Upper lobe of right lung (tissue), 1 donor: ENCODE data around the gene TTI1. TPM values are rescaled to one million over a fixed set of nuclear protein-coding genes. Genes with fewer than 3 reads are reported as not detected.
A peak's percentile ranks its signal among the peaks of the same experiment; 100 is the strongest.

Source experiments
- ATAC-seq: fragments of 200-7000 bp; cut with Tn5 transposase; one replicate; pipeline ENCODE4 v1.9.1; 2020; ENCODE audit warnings: mild to moderate bottlenecking, moderate library complexity
- DNase-seq: peaks from one replicate; pipeline ENCODE4 v3.0.0-alpha.2; 2020
- H3K27ac ChIP-seq: fragments of 200-600 bp; one replicate; pipeline ENCODE4 v1.8.0; 2022
- H3K27me3 ChIP-seq: fragments of 200-600 bp; one replicate; pipeline ENCODE4 v1.8.0; 2022; ENCODE audit warnings: mild to moderate bottlenecking
- H3K36me3 ChIP-seq: fragments of 200-600 bp; one replicate; pipeline ENCODE4 v1.8.0; 2022
- H3K4me1 ChIP-seq: fragments of 200-600 bp; one replicate; pipeline ENCODE4 v1.8.0; 2022
- H3K4me3 ChIP-seq: fragments of 200-600 bp; one replicate; pipeline ENCODE4 v1.8.0; 2022; ENCODE audit warnings: mild to moderate bottlenecking
- H3K9me3 ChIP-seq: fragments of 200-600 bp; one replicate; pipeline ENCODE4 v1.8.0; 2022
- intact Hi-C: fragments of 100-400 bp; cut with DNase I; formaldehyde crosslinking; loops from one replicate; pipeline ENCODE4 v1.11.0; 2022
- total RNA-seq: library from RNA; stranded (reverse); fragmentation: NEBNext Ultra II Directional; extraction: Animal tissue kit (Norgen Biotek cat#: 25700); gene quantifications from one replicate; pipeline ENCODE4 v1.2.1, GENCODE V29; 2021
- TF ChIP-seq, protein P1 (sequence below): fragments of 200-600 bp; IDR thresholded peaks from one replicate; pipeline ENCODE4 v1.8.0; 2022; ENCODE audit warnings: antibody characterized with exemption
- donor health status: DM: no; HTN: yes; CAD: no; lungs with severe emphysema.

TTI1 gene
- total RNA-seq, 1 donor from 2014 or later, result 16.3 TPM

DNA sequence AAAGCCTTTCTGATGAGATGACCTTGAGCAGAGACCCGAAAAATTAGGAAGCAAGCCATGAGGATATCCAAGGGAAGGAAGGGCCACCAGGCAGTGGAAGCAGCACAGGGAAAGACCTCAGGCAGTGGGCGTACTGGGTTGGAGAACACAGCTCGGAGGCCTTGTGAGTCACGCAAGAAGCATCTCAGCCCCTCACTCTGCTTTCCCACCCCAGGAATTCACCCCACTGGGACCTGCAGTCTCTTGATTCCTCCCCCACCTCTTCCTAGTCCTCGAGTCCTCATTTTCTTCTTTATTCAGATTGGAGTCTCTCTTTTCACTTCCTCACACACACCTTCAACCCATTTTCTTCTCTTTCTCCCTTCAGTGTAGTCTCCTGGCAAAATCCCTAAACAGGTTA, 27.3 kb upstream of the TTI1 start:
- peaks cover 83% of the 10 kb centered on the region for H3K36me3 ChIP-seq
- H3K4me1 ChIP-seq, result peaks cover 3% of the 10 kb centered on the region
- ATAC-seq (no peak), DNase-seq (no peak)
- intact Hi-C loops, result loop anchor here (5.0 kb wide), 1 partner anchor 157 kb away; no protein-coding TSS in a partner anchor
- H3K9me3 ChIP-seq, result no peaks in the 10 kb centered on the region
- no peak overlapping the region for H3K27ac ChIP-seq
- H3K4me3 ChIP-seq, result no peak overlapping the region
- TF ChIP-seq, protein P1, sequence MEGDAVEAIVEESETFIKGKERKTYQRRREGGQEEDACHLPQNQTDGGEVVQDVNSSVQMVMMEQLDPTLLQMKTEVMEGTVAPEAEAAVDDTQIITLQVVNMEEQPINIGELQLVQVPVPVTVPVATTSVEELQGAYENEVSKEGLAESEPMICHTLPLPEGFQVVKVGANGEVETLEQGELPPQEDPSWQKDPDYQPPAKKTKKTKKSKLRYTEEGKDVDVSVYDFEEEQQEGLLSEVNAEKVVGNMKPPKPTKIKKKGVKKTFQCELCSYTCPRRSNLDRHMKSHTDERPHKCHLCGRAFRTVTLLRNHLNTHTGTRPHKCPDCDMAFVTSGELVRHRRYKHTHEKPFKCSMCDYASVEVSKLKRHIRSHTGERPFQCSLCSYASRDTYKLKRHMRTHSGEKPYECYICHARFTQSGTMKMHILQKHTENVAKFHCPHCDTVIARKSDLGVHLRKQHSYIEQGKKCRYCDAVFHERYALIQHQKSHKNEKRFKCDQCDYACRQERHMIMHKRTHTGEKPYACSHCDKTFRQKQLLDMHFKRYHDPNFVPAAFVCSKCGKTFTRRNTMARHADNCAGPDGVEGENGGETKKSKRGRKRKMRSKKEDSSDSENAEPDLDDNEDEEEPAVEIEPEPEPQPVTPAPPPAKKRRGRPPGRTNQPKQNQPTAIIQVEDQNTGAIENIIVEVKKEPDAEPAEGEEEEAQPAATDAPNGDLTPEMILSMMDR, result no peak
- H3K27me3 ChIP-seq, result no peaks in the 10 kb centered on the region

DNA sequence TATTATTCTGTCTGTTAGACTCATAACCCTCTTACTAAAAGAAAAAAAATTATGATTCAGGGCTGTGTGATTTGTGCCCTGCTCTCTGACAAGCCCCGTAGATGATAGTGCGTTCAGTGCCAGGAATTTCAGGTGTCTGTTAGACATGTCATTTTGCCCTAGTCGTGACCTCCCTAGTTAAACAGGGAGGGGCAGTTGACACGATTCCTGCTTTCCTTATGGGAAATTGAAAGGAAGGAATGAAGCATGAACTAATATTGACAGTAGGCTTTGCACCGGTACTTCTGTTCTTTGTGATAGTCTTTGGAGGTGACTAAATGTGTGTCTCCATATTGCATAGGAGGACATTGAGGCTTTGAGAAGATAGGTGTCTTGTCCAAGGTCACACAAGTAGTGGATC, 26.6 kb upstream of the TTI1 start:
- no peak for ATAC-seq
- no peak overlapping the region for H3K27ac ChIP-seq
- DNase-seq, result no peak
- no peaks in the 10 kb centered on the region for H3K27me3 ChIP-seq
- TF ChIP-seq, protein P1, result no peak
- H3K4me3 ChIP-seq, result no peak overlapping the region
- H3K4me1 ChIP-seq, result peaks cover 6% of the 10 kb centered on the region
- H3K9me3 ChIP-seq, result no peaks in the 10 kb centered on the region
- intact Hi-C loops, result loop anchor here (5.0 kb wide), 1 partner anchor 157 kb away; no protein-coding TSS in a partner anchor
- peaks cover 78% of the 10 kb centered on the region for H3K36me3 ChIP-seq

DNA sequence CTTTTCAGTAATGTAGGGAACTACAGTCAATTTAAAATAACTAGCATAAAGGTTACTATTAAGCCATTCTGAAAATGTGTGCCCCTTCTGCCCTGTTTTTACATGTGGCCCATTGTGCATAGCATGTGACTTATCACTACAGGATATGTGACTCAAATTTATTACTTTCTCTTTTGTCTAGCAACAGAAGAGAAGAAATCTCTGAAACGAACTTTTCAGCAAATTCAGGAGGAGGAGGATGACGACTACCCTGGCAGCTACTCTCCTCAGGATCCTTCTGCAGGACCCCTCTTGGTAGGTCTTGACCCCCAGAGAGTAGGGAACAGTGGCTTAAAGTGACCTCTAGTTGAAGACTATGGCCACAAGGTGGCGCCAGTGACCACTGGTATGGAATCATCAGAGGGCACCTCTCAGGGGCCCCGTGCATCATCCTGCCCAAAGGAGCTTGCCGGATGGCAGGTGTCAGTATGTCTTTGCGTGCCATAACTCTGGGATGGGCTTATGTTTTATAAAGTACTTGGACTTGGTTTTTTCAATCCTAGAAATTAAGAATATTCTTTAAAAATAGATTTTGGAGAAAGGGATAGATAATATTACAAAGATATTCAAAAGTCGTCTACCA, 24.2 kb upstream of the TTI1 start:
- Histone ChIP-seq H3K4me3 (no peak overlapping the region), H3K36me3 (peaks cover 61% of the 10 kb centered on the region), H3K27ac (no peak overlapping the region), H3K9me3 (no peaks in the 10 kb centered on the region), H3K4me1 (peaks cover 17% of the 10 kb centered on the region), H3K27me3 (no peaks in the 10 kb centered on the region)
- TF ChIP-seq, protein P1, result peak; percentile 94
- intact Hi-C loops, result no loop called here
- ATAC-seq (peak; percentile 94), DNase-seq (peak; percentile 87)

DNA sequence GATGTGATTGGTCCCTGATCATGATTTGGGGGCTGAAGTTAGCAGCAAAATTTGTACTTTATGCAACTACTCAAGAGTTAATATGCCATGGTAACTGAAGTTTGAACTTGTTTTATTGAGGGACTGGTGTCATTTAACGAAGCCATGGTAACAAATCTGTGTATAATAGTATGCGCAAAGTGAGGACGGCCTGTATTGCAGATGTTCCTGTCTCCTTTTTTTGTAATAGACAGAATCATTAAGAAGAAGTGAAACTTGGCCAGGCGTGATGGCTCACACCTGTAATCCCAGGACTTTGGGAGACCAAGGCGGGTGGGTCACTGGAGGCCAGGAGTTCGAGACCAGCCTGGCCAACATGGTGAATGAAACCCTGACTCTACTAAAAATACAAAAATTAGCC, 22.6 kb upstream of the TTI1 start:
- no peak overlapping the region for H3K27ac ChIP-seq
- H3K27me3 ChIP-seq, result no peaks in the 10 kb centered on the region
- intact Hi-C loops, result no loop called here
- peaks cover 20% of the 10 kb centered on the region for H3K4me1 ChIP-seq
- no peak overlapping the region for H3K4me3 ChIP-seq
- DNase-seq, result no peak
- no peaks in the 10 kb centered on the region for H3K9me3 ChIP-seq
- no peak for ATAC-seq
- TF ChIP-seq, protein P1, result no peak
- peaks cover 60% of the 10 kb centered on the region for H3K36me3 ChIP-seq

DNA sequence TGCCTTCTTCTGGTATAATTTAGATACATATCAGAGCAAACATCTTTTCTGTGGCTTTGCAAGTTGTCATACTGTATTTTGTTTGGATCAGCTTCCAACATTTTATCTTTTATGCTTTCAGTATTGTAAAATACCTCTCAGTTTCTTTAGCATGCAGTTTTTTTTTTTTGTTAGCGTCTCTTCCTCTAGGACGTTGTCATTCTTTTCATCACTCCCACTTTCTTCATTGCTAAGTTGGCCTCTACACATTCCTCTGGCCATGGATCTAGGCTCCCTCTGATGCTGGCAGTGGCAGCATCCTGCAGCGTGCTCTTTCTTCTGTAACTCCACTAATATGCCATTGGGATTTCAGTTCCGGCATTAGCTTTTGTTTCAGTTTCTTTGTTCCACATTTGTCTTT, 22.0 kb upstream of the TTI1 start:
- intact Hi-C loops, result no loop called here
- H3K4me3 ChIP-seq, result no peak overlapping the region
- H3K36me3 ChIP-seq, result peaks cover 60% of the 10 kb centered on the region
- H3K27me3 ChIP-seq, result no peaks in the 10 kb centered on the region
- H3K27ac ChIP-seq, result no peak overlapping the region
- TF ChIP-seq, protein P1, result no peak
- no peak for ATAC-seq
- peaks cover 25% of the 10 kb centered on the region for H3K4me1 ChIP-seq
- no peaks in the 10 kb centered on the region for H3K9me3 ChIP-seq
- no peak for DNase-seq

DNA sequence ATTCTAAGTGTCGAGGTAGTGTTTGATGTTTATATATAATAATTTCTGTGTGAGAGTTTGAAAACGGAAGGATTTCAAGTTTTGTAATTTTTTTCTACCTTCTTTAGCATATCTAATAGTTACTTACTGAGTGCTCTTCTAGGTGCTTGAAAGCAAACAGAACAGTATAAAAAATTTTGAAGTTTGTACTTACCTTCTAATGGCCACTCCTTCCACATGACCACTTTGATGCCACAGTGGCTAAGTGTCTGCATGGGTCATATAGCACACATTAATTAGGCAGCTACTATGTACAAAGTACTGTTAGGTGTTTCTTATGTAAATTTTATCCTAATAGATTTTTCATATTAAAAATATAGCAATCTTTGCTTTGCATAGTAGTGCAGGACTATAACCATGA, 21.4 kb upstream of the TTI1 start:
- ATAC-seq, result peak; percentile 48

More for the DNA sequence above, 21.4 kb upstream of the TTI1 start:
- DNase-seq, result no peak
- Histone ChIP-seq H3K36me3 (peaks cover 60% of the 10 kb centered on the region), H3K27ac (no peak overlapping the region), H3K27me3 (no peaks in the 10 kb centered on the region), H3K9me3 (no peaks in the 10 kb centered on the region), H3K4me3 (no peak overlapping the region), H3K4me1 (peaks cover 32% of the 10 kb centered on the region)
- TF ChIP-seq, protein P1, result no peak
- intact Hi-C loops, result no loop called here
